Retinal pigment epithelial cell (primary cell): ENCODE measurements around the gene RTN4.

Source experiments
- DNase-seq: peaks from one replicate; pipeline ENCODE4 v3.0.0-alpha.2; 2010; ENCODE audit warnings: low read depth
- H3K4me3 ChIP-seq: 2 replicates; pipeline ENCODE4 v1.5.1; 2011; ENCODE audit warnings: mild to moderate bottlenecking, low read length, control low read depth, moderate library complexity
- TF ChIP-seq, protein P1 (sequence below): conservative IDR thresholded peaks from 2 replicates; pipeline ENCODE4 v1.5.1; 2011; ENCODE audit warnings: low read depth, low read length, control low read depth, inconsistent platforms

RTN4 gene

DNA sequence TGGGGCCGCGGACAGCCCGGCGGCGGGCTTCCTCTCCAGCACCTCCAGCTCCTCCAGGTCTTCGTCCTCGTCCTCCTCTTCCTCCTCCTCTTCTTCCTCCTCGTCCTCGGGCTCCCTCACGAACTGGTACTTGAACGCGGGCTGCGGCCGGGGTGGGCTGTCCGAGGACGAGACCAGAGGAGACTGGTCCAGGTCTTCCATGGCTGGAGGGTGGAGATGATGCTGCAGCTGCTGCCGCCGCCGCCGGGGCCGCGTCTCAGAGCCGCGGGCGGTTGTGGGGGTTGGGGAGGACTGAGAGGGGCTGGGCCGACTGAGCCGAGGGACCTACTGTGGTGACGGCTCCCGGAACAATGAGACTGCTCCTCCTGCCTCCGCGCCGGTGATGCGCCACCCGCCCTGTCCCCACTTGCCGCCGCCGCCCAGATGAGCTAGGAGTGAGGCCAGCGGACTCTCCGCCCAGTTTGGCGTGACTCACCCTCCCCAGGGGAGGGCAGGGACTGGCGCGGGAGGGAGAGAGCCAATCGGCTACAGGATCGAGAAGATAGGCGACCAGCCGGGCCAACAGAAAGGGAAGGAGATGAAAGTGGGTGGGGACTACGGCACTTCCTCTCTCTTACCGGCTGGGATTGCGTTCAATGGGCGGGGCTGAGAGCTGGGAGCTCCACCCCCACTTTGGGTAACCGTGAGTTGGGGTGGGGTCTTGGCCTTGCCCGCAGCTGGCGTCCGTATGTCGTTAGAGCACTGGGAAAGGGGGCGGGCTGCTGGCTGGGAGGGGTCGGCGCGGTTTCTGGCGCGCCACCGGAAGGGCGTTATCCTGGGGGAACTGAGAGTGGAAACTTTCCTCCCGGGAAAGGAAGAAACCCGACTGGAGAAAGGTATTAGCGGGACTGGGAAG is at the start of gene RTN4:
Gene RTN4 (minus strand): TSS at position 352 of the 895 bp plus-strand sequence. CDS start 151 bp downstream, at position 201.
- TF ChIP-seq, protein P1, sequence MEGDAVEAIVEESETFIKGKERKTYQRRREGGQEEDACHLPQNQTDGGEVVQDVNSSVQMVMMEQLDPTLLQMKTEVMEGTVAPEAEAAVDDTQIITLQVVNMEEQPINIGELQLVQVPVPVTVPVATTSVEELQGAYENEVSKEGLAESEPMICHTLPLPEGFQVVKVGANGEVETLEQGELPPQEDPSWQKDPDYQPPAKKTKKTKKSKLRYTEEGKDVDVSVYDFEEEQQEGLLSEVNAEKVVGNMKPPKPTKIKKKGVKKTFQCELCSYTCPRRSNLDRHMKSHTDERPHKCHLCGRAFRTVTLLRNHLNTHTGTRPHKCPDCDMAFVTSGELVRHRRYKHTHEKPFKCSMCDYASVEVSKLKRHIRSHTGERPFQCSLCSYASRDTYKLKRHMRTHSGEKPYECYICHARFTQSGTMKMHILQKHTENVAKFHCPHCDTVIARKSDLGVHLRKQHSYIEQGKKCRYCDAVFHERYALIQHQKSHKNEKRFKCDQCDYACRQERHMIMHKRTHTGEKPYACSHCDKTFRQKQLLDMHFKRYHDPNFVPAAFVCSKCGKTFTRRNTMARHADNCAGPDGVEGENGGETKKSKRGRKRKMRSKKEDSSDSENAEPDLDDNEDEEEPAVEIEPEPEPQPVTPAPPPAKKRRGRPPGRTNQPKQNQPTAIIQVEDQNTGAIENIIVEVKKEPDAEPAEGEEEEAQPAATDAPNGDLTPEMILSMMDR: no peak
- peak; percentile 96 for DNase-seq
- H3K4me3 ChIP-seq: peak within 1 kb of the TSS; percentile 95

DNA sequence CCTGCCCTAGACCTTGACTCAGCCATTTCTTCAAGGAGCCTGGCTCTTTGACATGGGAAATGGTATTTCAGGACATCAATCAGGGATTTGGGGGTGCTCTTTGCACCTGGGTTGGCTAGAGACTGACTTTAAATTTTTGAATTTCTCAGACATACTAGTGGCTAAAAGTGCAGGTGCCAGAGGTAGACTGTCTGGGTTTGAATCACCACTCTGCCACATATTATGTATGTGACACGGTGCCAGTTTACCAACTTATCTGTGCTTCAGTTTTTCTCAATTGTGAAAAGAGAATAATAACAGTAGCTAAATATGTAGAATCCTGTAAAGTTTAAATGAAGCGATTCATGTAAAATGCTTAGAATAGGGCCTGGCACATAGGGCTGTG is 49.2 kb upstream of the RTN4 start:
- DNase-seq: no peak
- H3K4me3 ChIP-seq: no peak overlapping the region
- TF ChIP-seq, protein P1: no peak

GRCh38 chr2:55097461-55098410 is 47.5 kb upstream of the RTN4 start:
- TF ChIP-seq, protein P1: no peak
- DNase-seq: peak; percentile 54
- H3K4me3 ChIP-seq: no peak overlapping the region

- DNase-seq: no peak
- no peak overlapping the region for H3K4me3 ChIP-seq
- TF ChIP-seq, protein P1: no peak
These were observed 46.8 kb upstream of the RTN4 start for GRCh38 chr2:55097082-55097460.

- no peak for DNase-seq
- TF ChIP-seq, protein P1: no peak
- H3K4me3 ChIP-seq: no peak overlapping the region
These were observed 46.3 kb upstream of the RTN4 start for GRCh38 chr2:55096586-55096985.

DNA sequence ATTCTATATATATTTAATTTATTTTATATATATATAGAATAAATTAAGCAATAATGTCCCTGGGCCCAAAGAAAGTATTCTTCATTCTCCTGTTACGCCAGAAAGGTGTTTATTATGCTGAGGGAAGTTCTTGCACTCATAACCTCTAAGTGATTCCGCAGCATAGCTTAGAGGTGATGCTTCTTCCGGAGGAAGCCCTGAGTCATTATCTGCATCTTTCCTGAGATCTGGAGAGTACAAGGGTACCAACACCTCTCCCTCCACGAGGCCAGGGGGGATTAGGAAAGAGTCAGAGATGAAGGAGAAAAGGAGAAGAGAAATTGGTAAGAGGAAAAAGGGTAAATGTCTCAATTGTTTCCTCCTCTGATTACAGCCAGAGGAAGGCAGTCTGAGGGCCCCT is 43.1 kb upstream of the RTN4 start:
- H3K4me3 ChIP-seq: no peak overlapping the region
- no peak for DNase-seq
- TF ChIP-seq, protein P1: no peak
